ENCODE data around the gene MADCAM1.

DNA sequence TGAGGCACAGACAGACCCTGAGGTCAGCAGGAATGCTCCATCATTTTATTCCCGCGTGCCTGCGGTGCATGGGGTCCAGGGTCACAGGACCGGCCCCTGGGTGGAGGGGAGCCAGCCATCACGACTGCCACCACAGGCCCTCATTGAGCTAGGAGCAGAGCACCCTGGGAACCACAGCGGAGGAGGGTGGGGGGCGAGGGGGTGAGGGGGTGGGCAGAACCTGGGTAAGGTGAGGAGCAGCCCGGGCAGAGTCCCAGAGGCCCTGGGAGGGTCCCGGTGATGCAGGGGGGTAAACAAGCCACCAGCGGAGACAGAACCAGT is 1.2 kb upstream of the MADCAM1 start:
- no peak for TF ChIP-seq CTCF (conservative IDR thresholded peaks at IDR 0.05)
- no peak for TF ChIP-seq ZFX (IDR thresholded peaks at IDR 0.05)

All from C4-2B (cell line).